Activated naive CD8-positive, alpha-beta T cell treated with anti-CD3 and anti-CD28 coated beads for 36 hours (primary cell): Measurements from ENCODE around the gene BACE2. TPM values are rescaled to one million over a fixed set of nuclear protein-coding genes. Genes with fewer than 3 reads are reported as not detected.
"Not testable (repeated sequence)": the region's sequence is repeated elsewhere in the genome, so short reads cannot be mapped to it uniquely, and the experiment has no call there.

Experiments used
- DNase-seq: peaks from one replicate; pipeline ENCODE4 v3.0.0; 2021
- H3K27ac Mint-ChIP-seq: one replicate; pipeline ENCODE4 v1.8.0; 2022; ENCODE audit warnings: mild to moderate bottlenecking, moderate library complexity, mixed read lengths
- H3K27me3 Mint-ChIP-seq: one replicate; pipeline ENCODE4 v1.8.0; 2022; ENCODE audit warnings: mild to moderate bottlenecking, mixed read lengths
- H3K36me3 Mint-ChIP-seq: one replicate; pipeline ENCODE4 v1.8.0; 2021; ENCODE audit warnings: mild to moderate bottlenecking, mixed read lengths
- H3K4me1 Mint-ChIP-seq: one replicate; pipeline ENCODE4 v1.8.0; 2021; ENCODE audit warnings: mixed read lengths
- H3K4me3 Mint-ChIP-seq: one replicate; pipeline ENCODE4 v1.8.0; 2022; ENCODE audit warnings: mild to moderate bottlenecking, moderate library complexity, mixed read lengths
- H3K9me3 Mint-ChIP-seq: one replicate; pipeline ENCODE4 v1.8.0; 2022; ENCODE audit warnings: mixed read lengths
- total RNA-seq, 2 experiments: library from RNA; stranded (reverse); gene quantifications; one replicate each; pipeline ENCODE4 v1.2.3, GENCODE V29; 2021

BACE2 gene
- total RNA-seq, 2 experiments from 2014 or later, result 1.8 to 2.0 TPM

- Mint-ChIP-seq H3K27ac (no peak overlapping the region), H3K36me3 (no peaks in the 10 kb centered on the region), H3K4me3 (no peak overlapping the region), H3K4me1 (peaks cover 5% of the 10 kb centered on the region), H3K9me3 (no peaks in the 10 kb centered on the region), H3K27me3 (peaks cover 19% of the 10 kb centered on the region)
- DNase-seq, result no peak
These were observed 61.7 kb downstream of the BACE2 start for GRCh38 chr21:41229509-41230248.

DNA sequence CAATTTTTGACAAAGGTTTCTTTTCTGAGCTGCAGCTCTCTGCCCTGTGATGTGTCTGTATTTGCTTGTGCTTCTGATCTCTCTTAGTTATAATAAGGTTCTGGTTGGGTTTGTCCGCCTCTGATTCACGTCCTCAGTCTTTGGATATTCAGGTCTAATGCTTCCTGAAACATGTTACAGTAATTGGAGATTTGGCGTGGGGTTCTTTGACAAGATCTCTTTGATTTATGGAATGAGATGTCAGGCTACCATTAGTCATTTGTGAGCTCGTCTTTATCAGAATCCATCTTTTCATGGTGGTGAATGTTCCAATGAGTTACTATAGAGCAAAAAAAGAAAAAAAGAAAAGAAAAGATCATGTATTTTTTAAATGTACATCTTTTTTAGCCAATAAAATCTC is 62.5 kb downstream of the BACE2 start:
- Mint-ChIP-seq H3K4me1 (peaks cover 5% of the 10 kb centered on the region), H3K9me3 (no peaks in the 10 kb centered on the region), H3K27ac (no peak overlapping the region), H3K27me3 (peaks cover 19% of the 10 kb centered on the region), H3K4me3 (no peak overlapping the region), H3K36me3 (no peaks in the 10 kb centered on the region)
- no peak for DNase-seq

DNA sequence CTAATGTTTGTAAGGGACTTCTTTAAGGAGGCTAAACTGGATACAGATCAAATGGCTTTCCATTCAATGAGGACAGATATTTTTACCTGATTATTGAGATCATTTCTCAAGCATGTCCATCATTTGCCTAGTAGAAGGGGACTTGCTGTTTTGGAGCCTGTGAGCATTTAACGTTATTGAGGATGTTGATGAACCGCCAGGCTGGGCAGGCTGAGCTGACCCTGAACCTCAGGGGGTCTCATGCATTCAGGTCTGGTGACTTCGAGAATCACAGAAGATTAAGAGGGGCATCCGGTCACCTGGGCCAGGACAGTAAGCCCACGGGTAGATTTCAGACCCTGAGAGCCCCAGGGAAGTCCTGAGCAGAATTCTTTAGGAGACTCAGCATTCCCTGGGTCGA is 63.1 kb downstream of the BACE2 start:
- no peak overlapping the region for H3K27ac Mint-ChIP-seq
- H3K9me3 Mint-ChIP-seq, result no peaks in the 10 kb centered on the region
- no peaks in the 10 kb centered on the region for H3K36me3 Mint-ChIP-seq
- H3K4me1 Mint-ChIP-seq, result peaks cover 5% of the 10 kb centered on the region
- no peak for DNase-seq
- H3K27me3 Mint-ChIP-seq, result peaks cover 19% of the 10 kb centered on the region
- no peak overlapping the region for H3K4me3 Mint-ChIP-seq

GRCh38 chr21:41232013-41232412 is 64.1 kb downstream of the BACE2 start:
- no peaks in the 10 kb centered on the region for H3K9me3 Mint-ChIP-seq

DNA sequence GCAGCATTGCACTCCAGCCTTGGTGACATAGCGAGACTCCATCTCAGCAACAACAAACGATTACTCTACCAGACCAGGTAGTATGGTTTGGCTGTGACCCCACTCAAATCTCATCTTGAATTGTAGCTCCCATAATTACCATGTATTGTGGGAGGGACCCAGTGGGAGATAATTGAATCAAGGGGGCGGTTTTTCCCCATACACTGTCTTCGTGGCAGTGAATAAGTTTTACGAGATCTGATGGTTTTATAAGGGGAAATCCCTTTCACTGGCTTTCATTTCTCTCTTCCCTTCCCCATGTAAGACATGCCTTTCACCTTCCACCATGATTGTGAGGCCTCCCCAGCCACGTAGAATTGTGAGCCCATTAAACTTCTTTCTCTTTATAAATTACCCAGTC is 66.0 kb downstream of the BACE2 start:
- Mint-ChIP-seq H3K4me1 (no peaks in the 10 kb centered on the region), H3K4me3 (no peak overlapping the region), H3K27ac (no peak overlapping the region), H3K36me3 (no peaks in the 10 kb centered on the region), H3K9me3 (no peaks in the 10 kb centered on the region), H3K27me3 (peaks cover 15% of the 10 kb centered on the region)
- no peak for DNase-seq

More at GRCh38 chr21:41232013-41232412, 64.1 kb downstream of the BACE2 start:
- H3K4me1 Mint-ChIP-seq, result peaks cover 5% of the 10 kb centered on the region
- DNase-seq, result no peak
- no peak overlapping the region for H3K27ac Mint-ChIP-seq
- peaks cover 15% of the 10 kb centered on the region for H3K27me3 Mint-ChIP-seq
- no peaks in the 10 kb centered on the region for H3K36me3 Mint-ChIP-seq
- H3K4me3 Mint-ChIP-seq, result no peak overlapping the region

GRCh38 chr21:41234569-41234968 is 66.6 kb downstream of the BACE2 start:
- no peak for DNase-seq
- Mint-ChIP-seq H3K4me3 (no peak overlapping the region), H3K27ac (no peak overlapping the region), H3K36me3 (no peaks in the 10 kb centered on the region), H3K4me1 (no peaks in the 10 kb centered on the region), H3K27me3 (peaks cover 15% of the 10 kb centered on the region), H3K9me3 (no peaks in the 10 kb centered on the region)

DNA sequence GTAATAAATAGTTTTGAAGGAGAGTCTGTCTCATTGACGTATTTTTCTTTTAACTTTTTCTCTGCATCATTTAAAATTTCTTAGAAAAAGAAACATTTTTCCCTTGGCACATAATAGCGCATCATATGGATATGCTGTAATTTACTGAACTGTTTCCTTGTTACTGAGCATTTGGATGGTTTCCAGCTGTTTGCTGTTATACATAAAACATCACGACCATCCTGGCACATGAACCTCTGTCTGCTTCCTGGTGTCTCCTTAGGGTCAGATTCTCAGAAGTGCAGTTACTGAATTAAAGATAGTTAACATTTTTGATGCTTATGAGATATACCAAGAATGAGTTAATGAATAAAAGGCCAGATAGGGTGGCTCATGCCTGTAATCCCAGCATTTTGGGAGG is 67.2 kb downstream of the BACE2 start:
- Mint-ChIP-seq H3K4me1 (no peaks in the 10 kb centered on the region), H3K4me3 (no peak overlapping the region), H3K27ac (no peak overlapping the region), H3K36me3 (no peaks in the 10 kb centered on the region), H3K27me3 (peaks cover 15% of the 10 kb centered on the region), H3K9me3 (no peaks in the 10 kb centered on the region)
- DNase-seq, result no peak

GRCh38 chr21:41236352-41236973 is 68.5 kb downstream of the BACE2 start:
- Mint-ChIP-seq H3K27me3 (peaks cover 15% of the 10 kb centered on the region), H3K9me3 (no peaks in the 10 kb centered on the region), H3K4me3 (no peak overlapping the region), H3K36me3 (no peaks in the 10 kb centered on the region), H3K4me1 (no peaks in the 10 kb centered on the region), H3K27ac (no peak overlapping the region)
- no peak for DNase-seq

- H3K27me3 Mint-ChIP-seq, result peaks cover 12% of the 10 kb centered on the region
- H3K9me3 Mint-ChIP-seq, H3K27ac Mint-ChIP-seq, H3K4me1 Mint-ChIP-seq, H3K4me3 Mint-ChIP-seq, H3K36me3 Mint-ChIP-seq, DNase-seq: not testable (repeated sequence)
These were observed 70.3 kb downstream of the BACE2 start for GRCh38 chr21:41238081-41238796.

DNA sequence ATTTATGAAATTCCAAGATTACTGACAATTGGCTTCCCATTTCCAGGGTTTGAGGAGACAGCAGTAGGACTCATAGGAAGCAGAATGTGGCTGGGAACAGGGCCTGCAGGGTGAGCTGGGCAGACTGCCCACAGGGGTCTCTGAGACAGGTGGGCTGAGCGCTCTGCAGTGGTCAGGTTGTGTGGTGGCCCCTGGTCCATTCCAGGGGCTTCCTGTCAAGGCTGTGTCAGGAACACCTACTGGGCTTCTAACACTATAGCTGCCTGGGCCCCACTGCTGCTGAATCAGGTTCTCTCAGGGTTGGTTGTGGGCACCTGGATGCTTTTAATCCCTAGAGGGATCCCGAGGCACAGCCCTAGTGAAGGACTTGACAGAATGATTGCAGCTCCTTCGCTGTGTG is 72.1 kb downstream of the BACE2 start:
- Mint-ChIP-seq H3K9me3 (no peaks in the 10 kb centered on the region), H3K27me3 (peaks cover 7% of the 10 kb centered on the region), H3K27ac (no peak overlapping the region), H3K4me3 (no peak overlapping the region), H3K4me1 (no peaks in the 10 kb centered on the region), H3K36me3 (no peaks in the 10 kb centered on the region)
- DNase-seq, result no peak

DNA sequence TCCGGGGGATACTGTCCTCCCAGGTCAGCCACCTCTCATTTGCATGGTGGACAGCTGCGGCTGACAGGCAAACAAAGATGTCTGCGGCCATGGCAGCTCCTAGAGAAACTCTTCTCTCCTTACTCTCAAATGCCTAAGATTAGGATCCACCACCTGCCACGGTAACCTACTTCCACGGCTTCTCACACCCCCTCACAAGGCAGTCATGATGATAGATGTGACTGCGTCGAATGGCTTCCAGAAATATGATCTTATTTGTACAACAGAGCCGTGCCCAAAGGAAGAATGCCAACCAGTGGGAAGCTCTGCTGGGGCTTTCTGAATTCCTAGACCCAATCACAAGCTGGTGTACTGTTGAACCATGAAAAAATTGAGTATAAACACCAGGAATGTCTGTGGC is 73.4 kb downstream of the BACE2 start:
- H3K27me3 Mint-ChIP-seq, result peaks cover 5% of the 10 kb centered on the region
- H3K27ac Mint-ChIP-seq, result no peak overlapping the region
- H3K4me1 Mint-ChIP-seq, result no peaks in the 10 kb centered on the region
- H3K4me3 Mint-ChIP-seq, result no peak overlapping the region
- no peaks in the 10 kb centered on the region for H3K36me3 Mint-ChIP-seq
- H3K9me3 Mint-ChIP-seq, result no peaks in the 10 kb centered on the region
- DNase-seq, result no peak

DNA sequence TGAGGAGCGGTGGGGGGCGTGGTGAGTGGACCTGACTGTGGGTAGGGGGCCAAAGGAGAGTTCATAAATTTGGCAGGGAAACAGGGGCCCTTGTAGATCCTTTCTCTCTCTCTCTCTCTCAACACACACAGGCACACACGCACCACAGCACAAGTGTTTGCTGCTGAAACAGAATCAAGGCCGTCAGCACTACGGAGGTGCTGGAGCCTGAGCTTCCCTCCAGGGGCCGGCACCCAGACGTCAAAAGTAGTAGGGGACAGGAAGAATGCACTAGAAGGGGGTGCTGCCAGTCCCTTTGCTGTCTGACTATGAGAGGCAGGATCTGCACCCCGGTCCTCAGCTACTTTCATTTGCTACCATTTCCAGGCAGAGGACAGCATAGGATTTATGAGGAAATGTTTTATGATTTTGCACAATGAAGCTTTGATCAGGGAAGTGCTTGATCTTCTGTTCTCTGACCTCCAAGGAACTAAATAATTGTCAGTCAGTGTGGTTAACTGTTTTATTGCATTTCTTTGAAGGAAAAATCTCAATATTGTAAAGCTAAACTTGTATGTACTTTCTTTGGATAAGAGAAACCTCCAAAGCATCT is 74.4 kb downstream of the BACE2 start:
- no peak overlapping the region for H3K4me3 Mint-ChIP-seq
- H3K27me3 Mint-ChIP-seq, result peaks cover 7% of the 10 kb centered on the region
- no peak overlapping the region for H3K27ac Mint-ChIP-seq
- no peaks in the 10 kb centered on the region for H3K36me3 Mint-ChIP-seq
- no peaks in the 10 kb centered on the region for H3K4me1 Mint-ChIP-seq
- no peaks in the 10 kb centered on the region for H3K9me3 Mint-ChIP-seq
- no peak for DNase-seq

- H3K36me3 Mint-ChIP-seq, result no peaks in the 10 kb centered on the region
- H3K27ac Mint-ChIP-seq, result no peak overlapping the region
These were observed 75.1 kb downstream of the BACE2 start for GRCh38 chr21:41243107-41243506.

DNA sequence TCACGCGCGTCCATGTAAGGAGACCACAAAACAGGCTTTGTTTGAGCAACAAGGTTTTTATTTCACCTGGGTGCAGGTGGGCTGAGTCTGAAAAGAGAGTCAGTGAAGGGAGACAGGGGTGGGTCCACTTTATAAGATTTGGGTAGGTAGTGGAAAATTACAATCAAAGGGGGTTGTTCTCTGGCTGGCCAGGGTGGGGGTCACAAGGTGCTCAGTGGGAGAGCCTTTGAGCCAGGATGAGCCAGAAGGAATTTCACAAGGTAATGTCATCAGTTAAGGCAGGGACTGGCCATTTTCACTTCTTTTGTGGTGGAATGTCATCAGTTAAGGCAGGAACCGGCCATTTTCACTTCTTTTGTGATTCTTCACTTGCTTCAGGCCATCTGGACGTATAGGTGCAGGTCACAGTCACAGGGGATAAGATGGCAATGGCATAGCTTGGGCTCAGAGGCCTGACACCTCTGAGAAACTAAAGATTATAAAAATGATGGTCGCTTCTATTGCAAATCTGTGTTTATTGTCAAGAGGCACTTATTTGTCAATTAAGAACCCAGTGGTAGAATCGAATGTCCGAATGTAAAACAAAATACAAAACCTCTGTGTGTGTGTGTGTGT is 76.4 kb downstream of the BACE2 start:
- not testable (repeated sequence) for H3K27me3 Mint-ChIP-seq, H3K4me3 Mint-ChIP-seq, H3K9me3 Mint-ChIP-seq, DNase-seq, H3K4me1 Mint-ChIP-seq, H3K36me3 Mint-ChIP-seq, H3K27ac Mint-ChIP-seq

More at GRCh38 chr21:41243107-41243506, 75.1 kb downstream of the BACE2 start:
- Mint-ChIP-seq H3K9me3 (no peaks in the 10 kb centered on the region), H3K4me1 (no peaks in the 10 kb centered on the region), H3K4me3 (no peak overlapping the region), H3K27me3 (peaks cover 7% of the 10 kb centered on the region)
- DNase-seq, result no peak
